ENCODE results near the gene SETD6.

- no peak for TF ChIP-seq ZNF26 (tag by site-specific recombination; IDR thresholded peaks at IDR 0.05)
- no peak for TF ChIP-seq ZNF529 (tag by site-specific recombination; IDR thresholded peaks at IDR 0.05; ENCODE audit: insufficient replicate concordance)
- TF ChIP-seq CTCF (tag by site-specific recombination; IDR thresholded peaks at IDR 0.05) = no peak
- no peak for TF ChIP-seq ZSCAN18 (tag by site-specific recombination; IDR thresholded peaks at IDR 0.05)
- no peak for TF ChIP-seq ZNF184 (tag by site-specific recombination; IDR thresholded peaks at IDR 0.05)
- no peak for TF ChIP-seq ZNF449 (tag by site-specific recombination; IDR thresholded peaks at IDR 0.05)
- TF ChIP-seq ZNF558 (tag by site-specific recombination; IDR thresholded peaks at IDR 0.05) = no peak
- no peak for TF ChIP-seq HOXA7 (CRISPR knock-in tag; IDR thresholded peaks at IDR 0.05; ENCODE audit: borderline replicate concordance)
Observed at GRCh38 chr16:58515871-58516767, 802 bp downstream of the SETD6 start.
